ENCODE results near the gene OS9.

Gene OS9

DNA sequence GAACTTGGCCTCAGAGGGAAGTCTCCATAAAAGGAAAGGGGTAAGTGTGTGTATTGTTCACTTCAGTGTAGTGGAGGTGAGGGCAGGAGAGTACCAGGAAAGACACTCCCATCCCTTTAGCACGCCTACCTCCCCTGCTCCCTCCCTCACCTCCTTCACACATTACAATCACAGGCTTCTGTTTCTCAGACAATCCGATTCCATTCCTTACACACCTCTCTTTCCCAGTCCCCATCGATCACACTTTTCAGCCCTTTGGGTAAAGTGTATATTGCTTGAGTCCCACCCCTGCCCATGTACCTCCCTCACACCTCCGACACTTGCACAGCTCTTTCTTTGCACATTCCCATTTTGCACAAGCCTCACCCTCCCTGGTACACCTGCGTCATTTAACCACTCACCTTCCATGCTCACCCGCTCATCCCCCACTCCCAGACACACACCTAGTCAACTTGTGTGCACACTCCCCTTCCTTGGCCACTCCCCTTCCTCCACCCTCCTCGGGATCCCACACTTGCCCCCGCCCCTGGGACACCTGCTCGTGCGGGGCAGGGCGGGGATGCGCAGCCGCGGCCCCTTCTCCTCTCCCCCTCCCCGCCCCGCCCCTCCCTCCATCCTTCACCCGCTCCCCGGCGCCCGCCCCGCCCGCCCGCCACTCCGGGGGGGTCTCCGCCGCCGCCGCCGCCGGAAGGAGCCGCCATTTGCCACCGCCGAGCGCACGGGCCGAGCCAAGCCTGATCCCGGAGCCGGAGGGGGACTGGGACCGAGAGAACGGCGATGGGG is 60.7 kb downstream of the OS9 start, which contains the start of gene MARCHF9 (continued):
- TF ChIP-seq ZNF335 (tag by site-specific recombination; conservative IDR thresholded peaks at IDR 0.05) (peak; percentile 44), ZNF701 (tag by site-specific recombination; IDR thresholded peaks at IDR 0.05) (no peak), KLF9 (tag by site-specific recombination; IDR thresholded peaks at IDR 0.05; ENCODE audit: low read depth) (peak; percentile 88), ZNF24 (tag by site-specific recombination; IDR thresholded peaks at IDR 0.05) (0 out of 2 replicates have a peak, but pooled peaks have one; percentile 54), ZNF518A (tag by site-specific recombination; conservative IDR thresholded peaks at IDR 0.05; ENCODE audit: low read depth) (no peak), ZNF37A (tag by site-specific recombination; IDR thresholded peaks at IDR 0.05) (no peak), ZSCAN30 (tag by site-specific recombination; IDR thresholded peaks at IDR 0.05) (no peak), SP3 (tag by site-specific recombination; IDR thresholded peaks at IDR 0.05) (peak; percentile 96), ZBTB17 (tag by site-specific recombination; IDR thresholded peaks at IDR 0.05) (peak; percentile 98), KLF16 (tag by site-specific recombination; IDR thresholded peaks at IDR 0.05) (no peak; the same call in 1 of the 2 replicates), ZBTB7A (tag by site-specific recombination; IDR thresholded peaks at IDR 0.05; ENCODE audit: low read depth) (peak; percentile 79), ZFP37 (tag by site-specific recombination; IDR thresholded peaks at IDR 0.05) (no peak), ZNF292 (tag by site-specific recombination; IDR thresholded peaks at IDR 0.05; ENCODE audit: borderline replicate concordance, low read depth) (no peak), PBX3 (CRISPR knock-in tag; IDR thresholded peaks at IDR 0.05) (no peak), GFI1B (tag by site-specific recombination; IDR thresholded peaks at IDR 0.05) (no peak), SP2 (tag by site-specific recombination; IDR thresholded peaks at IDR 0.05) (peak; percentile 91), ZNF558 (tag by site-specific recombination; IDR thresholded peaks at IDR 0.05) (no peak), ZBTB20 (tag by site-specific recombination; IDR thresholded peaks at IDR 0.05) (peak; percentile 69), ZFP69B (tag by site-specific recombination; IDR thresholded peaks at IDR 0.05) (no peak), YY1 (tag by site-specific recombination; IDR thresholded peaks at IDR 0.05) (no peak), ZNF548 (tag by site-specific recombination; IDR thresholded peaks at IDR 0.05) (no peak)
- TF ChIP-seq, protein P1, sequence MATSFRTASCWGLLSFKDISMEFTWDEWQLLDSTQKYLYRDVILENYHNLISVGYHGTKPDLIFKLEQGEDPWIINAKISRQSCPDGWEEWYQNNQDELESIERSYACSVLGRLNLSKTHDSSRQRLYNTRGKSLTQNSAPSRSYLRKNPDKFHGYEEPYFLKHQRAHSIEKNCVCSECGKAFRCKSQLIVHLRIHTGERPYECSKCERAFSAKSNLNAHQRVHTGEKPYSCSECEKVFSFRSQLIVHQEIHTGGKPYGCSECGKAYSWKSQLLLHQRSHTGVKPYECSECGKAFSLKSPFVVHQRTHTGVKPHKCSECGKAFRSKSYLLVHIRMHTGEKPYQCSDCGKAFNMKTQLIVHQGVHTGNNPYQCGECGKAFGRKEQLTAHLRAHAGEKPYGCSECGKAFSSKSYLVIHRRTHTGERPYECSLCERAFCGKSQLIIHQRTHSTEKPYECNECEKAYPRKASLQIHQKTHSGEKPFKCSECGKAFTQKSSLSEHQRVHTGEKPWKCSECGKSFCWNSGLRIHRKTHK (tag by site-specific recombination; IDR thresholded peaks at IDR 0.05), result no peak
- TF ChIP-seq, protein P2, sequence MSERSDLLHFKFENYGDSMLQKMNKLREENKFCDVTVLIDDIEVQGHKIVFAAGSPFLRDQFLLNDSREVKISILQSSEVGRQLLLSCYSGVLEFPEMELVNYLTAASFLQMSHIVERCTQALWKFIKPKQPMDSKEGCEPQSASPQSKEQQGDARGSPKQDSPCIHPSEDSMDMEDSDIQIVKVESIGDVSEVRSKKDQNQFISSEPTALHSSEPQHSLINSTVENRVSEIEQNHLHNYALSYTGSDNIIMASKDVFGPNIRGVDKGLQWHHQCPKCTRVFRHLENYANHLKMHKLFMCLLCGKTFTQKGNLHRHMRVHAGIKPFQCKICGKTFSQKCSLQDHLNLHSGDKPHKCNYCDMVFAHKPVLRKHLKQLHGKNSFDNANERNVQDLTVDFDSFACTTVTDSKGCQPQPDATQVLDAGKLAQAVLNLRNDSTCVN (tag by site-specific recombination; optimal IDR thresholded peaks at IDR 0.05), result peak; percentile 87
- TF ChIP-seq, protein P3, sequence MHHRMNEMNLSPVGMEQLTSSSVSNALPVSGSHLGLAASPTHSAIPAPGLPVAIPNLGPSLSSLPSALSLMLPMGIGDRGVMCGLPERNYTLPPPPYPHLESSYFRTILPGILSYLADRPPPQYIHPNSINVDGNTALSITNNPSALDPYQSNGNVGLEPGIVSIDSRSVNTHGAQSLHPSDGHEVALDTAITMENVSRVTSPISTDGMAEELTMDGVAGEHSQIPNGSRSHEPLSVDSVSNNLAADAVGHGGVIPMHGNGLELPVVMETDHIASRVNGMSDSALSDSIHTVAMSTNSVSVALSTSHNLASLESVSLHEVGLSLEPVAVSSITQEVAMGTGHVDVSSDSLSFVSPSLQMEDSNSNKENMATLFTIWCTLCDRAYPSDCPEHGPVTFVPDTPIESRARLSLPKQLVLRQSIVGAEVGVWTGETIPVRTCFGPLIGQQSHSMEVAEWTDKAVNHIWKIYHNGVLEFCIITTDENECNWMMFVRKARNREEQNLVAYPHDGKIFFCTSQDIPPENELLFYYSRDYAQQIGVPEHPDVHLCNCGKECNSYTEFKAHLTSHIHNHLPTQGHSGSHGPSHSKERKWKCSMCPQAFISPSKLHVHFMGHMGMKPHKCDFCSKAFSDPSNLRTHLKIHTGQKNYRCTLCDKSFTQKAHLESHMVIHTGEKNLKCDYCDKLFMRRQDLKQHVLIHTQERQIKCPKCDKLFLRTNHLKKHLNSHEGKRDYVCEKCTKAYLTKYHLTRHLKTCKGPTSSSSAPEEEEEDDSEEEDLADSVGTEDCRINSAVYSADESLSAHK (tag by site-specific recombination; IDR thresholded peaks at IDR 0.05), result no peak
- TF ChIP-seq, protein P4, sequence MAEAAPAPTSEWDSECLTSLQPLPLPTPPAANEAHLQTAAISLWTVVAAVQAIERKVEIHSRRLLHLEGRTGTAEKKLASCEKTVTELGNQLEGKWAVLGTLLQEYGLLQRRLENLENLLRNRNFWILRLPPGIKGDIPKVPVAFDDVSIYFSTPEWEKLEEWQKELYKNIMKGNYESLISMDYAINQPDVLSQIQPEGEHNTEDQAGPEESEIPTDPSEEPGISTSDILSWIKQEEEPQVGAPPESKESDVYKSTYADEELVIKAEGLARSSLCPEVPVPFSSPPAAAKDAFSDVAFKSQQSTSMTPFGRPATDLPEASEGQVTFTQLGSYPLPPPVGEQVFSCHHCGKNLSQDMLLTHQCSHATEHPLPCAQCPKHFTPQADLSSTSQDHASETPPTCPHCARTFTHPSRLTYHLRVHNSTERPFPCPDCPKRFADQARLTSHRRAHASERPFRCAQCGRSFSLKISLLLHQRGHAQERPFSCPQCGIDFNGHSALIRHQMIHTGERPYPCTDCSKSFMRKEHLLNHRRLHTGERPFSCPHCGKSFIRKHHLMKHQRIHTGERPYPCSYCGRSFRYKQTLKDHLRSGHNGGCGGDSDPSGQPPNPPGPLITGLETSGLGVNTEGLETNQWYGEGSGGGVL (tag by site-specific recombination; IDR thresholded peaks at IDR 0.05), result peak; percentile 89
- TF ChIP-seq, protein P5, sequence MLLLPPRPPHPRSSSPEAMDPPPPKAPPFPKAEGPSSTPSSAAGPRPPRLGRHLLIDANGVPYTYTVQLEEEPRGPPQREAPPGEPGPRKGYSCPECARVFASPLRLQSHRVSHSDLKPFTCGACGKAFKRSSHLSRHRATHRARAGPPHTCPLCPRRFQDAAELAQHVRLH (tag by site-specific recombination; IDR thresholded peaks at IDR 0.05), result 0 out of 2 replicates have a peak, but pooled peaks have one; percentile 58

Data from HEK293 (cell line).